Measurements from ENCODE around the gene UBR3. TPM values are rescaled to one million over a fixed set of nuclear protein-coding genes. Genes with fewer than 3 reads are reported as not detected.

The UBR3 gene
- total RNA-seq, 1 donor from 2014 or later = 67.9 TPM

DNA sequence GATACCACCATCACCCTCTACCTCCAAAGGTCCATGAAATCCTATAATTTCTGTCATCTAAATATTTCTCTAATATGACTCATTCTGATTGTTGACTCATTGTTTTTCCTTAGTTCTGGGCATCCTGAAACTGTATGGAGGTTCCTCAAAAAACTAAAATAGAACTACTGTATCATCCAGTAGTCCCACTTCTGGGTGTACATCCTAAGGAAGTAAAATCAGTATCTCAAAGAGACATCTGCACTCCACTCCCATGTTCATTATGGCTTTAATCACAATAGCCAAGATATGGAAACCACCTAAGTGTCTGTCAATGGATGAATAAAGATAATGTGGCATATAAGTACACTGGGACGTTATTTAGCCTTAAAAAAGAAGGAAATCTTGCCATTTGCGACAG, 224.9 kb downstream of the UBR3 start:
- DNase-seq (ENCODE audit: low spot score) = no peak

DNA sequence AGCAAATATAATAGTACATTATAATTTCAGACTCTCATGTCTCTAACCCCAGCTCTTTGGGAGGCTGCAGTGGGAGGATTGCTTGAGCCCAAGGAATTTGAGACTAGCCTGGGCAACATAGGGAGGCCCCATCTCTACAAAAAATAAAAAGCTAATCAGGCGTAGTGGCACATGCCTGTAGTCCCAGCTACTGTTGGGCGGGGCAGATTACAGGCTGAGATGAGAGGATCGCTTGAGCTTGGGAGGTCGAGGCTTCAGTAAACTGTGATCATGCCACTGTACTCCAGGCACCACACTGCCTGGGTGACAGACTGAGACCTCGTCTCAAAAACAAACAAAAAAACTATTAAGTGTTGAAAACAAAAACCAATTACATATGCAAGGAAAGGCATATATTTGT, 227.7 kb downstream of the UBR3 start:
- no peak for DNase-seq (ENCODE audit: low spot score)

DNA sequence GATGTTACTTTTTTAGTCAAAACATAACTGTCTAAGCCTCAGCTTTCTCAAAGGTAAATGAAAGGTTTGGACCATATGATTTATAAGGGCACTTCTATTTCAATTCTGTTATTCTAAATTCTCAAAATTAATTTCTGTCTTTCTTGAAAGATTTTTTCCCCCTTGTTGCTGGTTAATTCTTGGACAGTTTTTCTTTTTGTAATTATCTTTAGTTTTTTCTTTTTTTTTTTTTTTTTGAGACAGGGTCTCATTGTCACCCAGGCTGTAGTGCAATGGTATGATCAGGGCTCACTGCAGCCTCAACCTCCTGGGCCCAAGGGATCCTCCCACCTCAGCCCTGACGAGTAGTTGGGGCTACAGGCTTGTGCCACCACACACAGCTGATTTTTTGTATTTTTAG, 229.6 kb downstream of the UBR3 start:
- no peak for DNase-seq (ENCODE audit: low spot score)

DNA sequence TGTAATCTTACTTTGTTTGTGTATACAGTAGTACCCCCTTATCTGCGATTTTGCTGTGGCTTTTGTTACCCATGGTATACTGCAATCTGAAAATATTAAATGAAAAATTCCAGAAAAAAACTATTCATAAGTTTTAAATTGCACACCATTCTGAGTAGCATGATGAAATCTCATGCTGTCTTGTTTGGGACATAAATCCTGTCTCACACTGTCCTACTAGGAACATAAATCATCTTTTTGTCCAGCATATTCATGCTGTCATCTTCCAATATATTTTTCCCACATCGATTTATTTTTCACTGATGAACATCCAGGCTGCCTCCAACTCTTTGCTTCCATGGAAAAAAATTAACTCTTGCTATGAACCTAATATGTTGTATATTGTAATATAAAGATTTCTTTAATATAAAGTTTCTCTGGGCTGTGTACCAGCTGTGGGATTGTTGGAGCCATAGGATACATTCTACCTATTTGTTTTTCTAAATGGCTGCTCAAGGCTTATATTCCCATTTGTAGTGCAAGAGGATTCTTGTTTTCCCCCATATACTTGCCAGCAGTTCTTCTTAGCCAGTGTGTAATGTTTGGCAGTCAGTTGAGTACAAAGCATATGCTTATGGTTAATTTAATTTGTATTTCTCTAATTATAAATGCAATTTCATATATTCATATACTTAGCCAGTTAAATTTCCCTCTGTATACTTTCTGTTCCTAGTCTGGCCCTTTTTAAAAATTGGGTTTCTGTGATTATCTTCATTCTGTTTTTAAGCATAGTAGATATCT, 236.4 kb downstream of the UBR3 start:
- DNase-seq (ENCODE audit: low spot score) = no peak

DNA sequence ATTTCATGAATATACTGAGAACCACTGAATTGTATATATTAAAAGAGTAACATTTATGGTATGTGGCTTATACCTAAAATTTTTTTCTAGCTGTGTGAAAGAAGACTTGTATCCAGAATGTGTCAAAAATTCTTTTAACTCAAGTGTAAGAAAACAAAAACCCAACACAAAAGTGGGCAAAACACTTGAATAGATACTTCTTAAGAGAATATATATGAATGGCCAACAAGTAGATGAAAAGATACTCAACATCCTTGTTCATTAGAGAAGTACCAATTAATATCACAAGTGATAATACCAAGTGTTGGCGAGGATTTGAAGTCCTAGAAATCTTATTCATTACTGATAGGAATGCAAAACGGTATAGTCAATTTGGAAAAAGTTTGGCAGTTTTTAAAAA, 243.5 kb downstream of the UBR3 start:
- DNase-seq (ENCODE audit: low spot score) = no peak

DNA sequence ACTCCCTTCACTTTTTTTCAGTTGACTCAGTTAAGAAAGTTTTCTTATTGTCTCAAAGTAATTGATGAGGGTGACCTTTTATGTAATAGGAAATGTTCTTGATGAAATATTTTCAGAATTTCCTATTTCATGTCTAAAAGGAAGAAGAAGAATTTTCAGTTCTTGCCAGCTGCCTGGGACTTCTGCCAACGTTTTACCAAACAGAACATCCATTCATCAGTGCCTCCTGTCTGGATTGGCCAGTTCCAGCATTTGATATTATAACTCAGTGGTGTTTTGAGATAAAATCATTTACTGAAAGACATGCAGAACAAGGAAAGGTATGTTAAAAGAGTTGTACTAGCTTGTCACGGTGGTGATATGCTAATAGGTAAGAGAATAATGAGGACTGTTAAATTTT, 246.0 kb downstream of the UBR3 start:
- peak; percentile 82 for DNase-seq (ENCODE audit: low spot score)

DNA sequence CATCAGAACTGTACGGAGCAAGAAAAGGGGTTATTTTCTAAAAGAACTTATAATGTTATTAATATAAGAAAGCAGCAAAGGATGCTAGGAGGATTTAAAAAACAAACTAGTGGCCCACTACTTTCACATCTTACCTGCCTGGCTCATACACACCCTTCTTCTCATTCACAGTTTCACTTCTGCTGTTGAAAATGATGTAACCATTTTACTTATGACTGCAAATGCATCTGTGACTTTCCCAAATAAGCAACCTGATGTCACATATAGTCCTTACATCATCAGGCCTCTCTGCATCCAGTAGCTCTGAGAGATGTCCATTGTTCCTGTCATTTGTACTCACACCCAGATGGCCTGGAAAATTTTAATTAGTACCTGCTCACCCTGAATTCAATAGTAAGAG, 248.9 kb downstream of the UBR3 start:
- DNase-seq (ENCODE audit: low spot score) = no peak

DNA sequence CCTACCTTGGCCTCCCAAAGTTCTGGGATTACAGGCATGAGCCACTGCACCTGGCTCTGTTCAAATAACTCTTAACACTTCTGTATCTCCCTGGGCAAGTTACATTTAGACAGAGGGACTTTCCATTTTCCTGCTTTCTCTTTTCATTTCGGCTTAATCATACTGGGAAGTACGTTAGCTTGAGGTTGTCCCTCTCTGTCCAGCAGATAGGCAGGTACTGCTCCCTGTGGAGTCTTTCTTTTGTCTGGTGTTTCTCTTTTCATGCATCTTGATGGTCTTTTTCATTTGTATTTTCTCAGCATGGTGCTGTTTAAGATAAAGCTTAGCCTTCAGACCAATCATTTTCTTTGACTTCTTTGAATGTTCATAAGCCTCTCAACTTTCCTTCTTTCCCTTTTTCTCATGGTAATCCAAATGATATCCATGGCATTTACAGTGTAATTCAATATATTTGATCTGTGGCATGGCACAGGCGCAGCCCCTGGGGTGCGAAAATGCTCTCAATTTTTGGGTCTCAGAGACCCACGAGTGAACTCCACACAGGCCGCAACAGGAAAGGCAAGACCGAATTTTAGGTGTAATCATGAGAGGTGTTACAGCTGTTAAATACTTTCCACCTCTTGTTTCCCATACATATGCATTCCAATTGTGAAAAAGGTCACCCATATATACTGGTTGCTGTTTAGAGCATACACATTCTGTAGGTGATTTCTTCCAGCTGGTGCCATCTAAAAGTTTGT, 250.7 kb downstream of the UBR3 start:
- no peak for DNase-seq (ENCODE audit: low spot score)

DNA sequence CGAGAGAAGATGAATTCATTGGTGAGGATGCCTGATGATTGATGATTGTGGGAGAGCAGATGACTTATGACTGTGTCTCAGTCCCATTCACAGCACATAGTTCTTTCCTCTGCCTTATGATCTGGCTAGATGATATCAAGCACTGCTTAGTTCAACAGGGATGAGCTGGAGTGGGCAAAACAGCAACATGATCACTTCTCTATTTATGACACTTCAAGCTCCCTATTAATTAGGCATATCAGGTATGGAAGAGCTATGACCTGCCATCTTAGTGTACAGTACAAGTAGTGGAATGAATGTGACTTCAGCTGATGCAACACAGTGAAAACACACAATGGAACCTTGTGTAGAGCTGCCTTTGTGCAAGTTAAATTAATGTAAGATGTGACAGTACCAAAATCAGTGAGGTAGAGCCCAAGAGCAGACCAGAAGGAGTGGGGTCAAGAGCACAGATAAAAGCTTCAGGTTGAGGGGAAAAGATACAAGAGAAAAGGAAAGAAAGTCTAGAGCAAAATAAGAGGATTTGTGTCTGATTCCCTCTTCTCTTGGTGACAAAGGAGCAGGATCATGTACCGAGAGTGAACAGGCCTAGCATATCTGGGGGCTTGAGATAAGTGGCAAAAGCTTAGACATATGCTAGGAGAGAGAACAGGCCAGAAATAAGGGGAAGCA, 257.7 kb downstream of the UBR3 start:
- DNase-seq (ENCODE audit: low spot score) = no peak

DNA sequence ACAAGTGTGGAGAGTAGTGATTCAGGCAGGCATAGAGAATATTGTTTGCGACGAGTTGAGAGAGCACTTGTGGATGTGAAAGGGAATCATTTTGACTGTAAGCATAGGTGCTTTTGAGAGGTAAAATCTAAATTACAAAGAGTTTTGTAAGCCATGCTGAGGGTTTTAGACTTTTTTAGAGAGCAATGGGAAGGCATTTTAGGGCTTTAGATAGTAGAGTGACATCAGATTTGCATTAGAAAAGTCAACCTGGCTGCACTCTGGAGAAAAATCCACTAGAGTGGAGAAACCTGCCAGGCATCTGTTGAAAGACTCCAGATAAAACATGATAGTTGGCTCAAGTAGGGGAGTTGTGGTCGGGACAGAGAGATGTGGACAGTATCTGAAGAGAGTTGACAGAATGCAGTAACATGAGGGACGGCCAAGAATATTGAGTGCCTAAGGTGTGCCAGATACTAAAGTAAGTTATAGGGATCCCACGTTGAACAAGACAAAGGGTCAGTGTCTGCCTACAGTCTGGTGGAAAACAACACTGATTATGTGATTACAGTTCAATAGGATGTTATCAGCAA, 258.9 kb downstream of the UBR3 start:
- DNase-seq (ENCODE audit: low spot score) = no peak

DNA sequence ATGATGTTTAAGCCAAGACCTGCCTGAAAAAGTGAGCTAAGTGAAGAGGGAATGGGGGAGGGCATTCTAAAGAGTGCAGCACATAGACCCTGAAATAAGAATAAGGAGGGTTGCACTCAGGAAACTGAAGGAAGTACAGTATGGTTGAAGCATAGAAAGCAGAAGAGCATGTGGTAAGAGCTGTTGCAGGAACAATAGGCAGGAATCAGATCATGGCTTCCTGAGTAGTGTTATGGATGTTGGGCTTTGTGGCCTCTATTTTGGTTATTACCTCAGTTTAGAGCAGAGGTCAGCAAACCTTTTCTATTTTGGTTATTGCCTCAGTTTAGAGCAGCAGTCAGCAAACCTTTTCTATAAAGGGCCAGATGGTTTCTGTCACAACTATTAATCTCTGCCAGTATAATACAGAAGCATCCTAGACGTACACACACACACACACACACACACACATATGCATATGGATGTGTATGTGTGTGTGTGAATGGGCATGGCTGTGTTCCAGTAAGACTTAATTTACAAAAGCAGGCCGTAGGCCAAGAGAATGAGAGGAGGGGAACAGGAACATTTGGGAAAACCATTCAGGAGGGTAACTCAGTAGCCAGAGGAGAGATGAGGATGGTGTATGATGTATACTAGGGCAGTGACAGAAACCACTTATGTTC, 259.6 kb downstream of the UBR3 start:
- no peak for DNase-seq (ENCODE audit: low spot score)

DNA sequence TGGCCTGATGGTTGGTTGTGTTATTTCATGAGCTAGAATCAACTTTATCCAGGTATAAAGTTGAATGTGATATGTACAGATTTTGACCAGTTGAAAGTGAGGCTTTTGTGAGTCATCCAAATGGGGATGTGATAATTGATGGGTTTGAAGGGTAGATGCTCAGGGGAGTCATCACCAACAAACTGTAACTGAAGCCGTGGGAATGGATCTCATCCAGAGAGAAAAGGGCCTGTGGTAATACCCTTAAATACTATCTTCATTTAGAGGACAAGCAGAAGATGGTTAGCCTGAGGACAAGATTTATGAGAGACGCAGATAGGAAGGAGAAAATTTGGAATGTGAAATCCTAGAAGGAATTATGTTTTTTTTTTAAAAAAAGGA, 260.1 kb downstream of the UBR3 start:
- DNase-seq (ENCODE audit: low spot score) = no peak

DNA sequence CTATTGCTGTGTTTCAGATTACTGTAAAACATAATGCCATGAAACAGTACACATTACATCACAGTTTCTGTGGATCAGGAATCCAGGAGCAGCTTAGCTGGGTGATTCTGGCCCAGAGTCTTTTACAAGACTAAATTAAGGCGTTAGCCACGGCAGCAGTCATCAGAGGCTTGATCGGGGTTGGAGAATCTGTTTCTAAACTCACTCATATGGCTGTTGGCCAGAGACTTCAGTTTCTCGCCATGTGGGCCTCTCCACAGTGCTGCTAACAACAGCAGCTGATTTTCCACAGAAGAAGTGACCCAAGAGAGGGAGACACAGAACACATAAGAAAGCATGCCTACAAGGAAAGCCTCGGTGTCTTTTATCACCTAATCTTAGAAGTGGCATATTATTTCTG, 261.5 kb downstream of the UBR3 start:
- DNase-seq (ENCODE audit: low spot score) = no peak

DNA sequence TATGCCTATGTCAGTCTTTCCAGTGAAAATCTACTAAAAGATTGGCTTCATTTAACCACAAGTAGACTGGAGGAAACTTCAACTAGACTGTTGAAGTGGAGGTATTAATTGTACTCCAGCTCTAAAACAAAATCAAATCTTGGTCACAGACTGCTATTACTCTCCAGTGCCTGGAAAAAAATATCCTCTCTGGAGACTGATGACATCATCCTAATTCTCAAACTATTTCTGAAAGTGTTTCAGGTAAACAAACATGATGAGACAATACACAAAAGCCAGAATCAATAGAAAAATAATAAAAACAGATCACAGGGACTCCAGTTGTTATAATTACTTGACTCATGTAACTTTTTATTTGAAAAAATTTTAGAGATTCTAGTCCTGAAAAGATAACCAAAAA, 263.0 kb downstream of the UBR3 start:
- DNase-seq (ENCODE audit: low spot score) = no peak

DNA sequence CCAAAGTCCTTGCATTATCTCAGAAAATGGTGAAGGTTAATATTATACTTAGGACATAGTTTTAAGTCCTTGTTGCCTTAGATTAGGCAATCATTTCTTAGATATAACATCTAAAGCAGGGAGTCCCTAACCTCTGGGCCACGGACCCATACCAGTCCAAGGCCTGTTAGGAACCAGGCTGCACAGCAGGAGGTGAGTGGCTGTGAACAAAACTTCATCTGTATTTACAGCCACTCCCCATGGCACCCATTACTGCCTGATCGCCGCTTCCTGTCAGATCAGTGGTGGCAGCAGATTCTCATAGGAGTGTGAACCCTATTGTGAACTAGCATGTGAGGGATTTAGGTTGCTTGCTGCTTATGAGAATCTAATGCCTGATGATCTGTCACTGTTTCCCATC, 264.2 kb downstream of the UBR3 start:
- no peak for DNase-seq (ENCODE audit: low spot score)

DNA sequence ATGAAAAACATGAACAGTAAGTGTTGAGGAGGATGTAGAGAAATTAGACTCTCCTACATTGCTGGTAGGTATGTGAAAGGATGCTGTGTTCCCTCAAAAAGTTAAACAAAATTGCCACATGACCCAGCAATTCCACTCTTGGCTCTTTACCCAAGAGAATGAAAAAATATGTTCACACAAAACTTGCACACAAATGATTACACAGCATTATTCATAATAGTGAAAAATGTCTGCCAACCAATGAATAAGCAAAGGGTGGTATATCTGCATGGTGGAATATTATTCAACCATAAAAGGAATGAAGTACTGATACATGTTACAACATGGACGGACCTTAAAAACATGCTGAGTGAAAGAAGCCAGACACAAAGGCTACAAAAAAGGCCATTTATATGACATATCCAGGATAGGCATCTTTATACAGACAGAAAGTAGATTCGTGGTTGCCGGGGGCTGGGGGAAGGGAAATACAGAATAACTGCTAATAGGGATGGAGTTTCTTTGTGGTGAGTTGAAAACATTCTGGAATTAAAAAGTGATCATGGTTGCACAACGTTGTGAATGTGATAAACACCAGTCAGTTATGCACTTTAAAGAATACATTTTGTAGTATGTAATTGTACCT, 265.3 kb downstream of the UBR3 start:
- no peak for DNase-seq (ENCODE audit: low spot score)

DNA sequence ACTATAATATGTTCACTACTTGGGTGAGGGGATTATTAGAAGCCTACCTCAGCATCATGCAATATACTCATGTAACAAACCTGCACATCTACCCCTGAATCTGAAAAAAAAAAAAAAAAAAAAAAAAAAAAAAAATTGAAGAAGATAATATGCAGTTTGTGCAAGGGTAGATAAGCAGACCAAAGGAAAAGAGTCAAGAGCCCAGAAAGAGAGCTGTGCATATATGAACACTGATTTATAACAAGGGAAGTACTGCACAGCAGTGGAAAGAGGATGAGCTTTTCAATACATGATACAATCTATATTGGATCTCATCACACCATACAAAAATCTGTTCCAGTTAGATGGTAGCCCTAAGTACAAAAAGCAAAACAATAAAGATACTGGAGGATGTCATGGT, 268.1 kb downstream of the UBR3 start:
- DNase-seq (ENCODE audit: low spot score) = no peak

DNA sequence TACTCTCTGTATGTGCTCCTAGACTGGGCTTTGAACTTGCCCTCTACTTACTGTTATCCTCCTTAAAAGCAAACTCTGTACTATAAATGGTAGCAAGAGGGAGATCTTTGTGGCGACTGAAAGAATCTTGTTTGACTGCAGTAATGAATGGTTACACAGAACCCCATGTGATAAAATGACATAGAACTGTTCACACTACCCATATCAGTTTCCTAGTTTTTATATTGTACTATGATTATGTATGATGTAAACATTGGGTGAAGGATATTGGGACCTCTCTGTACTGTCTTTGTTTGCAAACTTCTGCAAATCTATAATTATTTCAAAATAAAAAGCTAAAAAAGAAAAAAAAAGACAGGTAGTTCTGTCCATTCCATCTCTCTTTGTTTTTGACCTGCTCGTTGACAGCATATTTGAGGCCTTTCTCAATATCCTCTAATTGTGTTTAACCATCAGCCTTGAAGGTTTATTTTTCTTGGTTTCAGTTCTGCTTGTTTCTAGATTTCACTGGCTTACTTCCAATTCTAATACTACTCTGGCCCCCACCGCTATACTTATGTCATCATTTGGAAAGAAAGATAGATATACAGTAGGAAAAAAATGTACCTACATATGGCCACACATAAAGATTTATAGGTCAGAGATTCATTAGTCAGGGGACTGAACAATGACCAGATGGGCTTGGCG, 271.5 kb downstream of the UBR3 start:
- DNase-seq (ENCODE audit: low spot score) = no peak

DNA sequence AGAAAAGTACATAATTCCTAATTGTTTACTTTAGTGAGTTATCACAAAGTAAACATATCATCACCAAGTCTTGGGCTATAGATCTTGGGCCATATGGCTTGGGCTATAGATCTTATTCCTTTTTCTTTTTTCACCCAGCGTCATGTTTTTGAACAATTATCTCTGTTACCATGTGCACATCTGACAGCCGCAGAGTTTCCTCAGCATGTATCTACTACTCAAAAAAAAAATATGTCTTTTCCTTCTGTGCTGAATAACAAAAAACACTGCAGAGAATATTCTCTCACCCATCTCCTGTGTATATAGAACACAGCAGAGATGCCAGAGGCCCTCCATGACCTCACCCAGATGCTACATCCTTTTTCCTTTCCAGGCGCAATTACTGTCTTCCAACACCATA, 274.5 kb downstream of the UBR3 start:
- no peak for DNase-seq (ENCODE audit: low spot score)

DNA sequence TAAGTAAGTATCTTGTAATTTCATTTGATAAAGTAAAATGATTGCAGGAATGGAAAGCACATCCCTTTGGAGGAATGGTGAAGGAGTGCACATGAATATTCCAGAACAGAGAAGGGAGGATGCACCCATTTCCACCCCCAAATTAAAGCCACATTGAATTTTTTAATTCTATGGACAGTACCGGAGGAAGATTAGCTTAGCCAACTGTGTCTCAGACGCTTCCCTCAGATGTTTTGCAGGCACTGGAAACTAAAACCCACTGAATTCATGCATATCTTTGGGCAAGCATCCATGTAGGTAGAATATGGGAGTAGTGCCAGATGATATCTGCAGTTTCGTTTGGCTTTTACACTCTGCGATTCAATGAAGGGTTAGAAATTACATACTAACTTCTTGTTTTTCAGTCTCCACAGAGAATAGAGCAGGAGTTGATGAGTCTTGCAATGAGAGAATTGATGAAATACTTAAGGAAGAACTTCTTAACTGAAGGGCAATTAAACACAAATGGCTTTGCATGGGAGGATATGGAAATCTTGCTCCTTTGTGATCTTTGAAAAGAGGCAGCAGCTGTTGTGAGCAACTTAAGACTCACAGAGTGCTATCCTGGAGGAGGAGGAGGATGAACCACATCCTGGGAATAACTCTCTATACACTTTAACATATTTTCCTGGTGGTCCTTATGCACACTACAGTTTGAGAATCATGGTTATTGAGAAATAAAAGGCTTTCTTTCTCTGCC, 279.0 kb downstream of the UBR3 start:
- DNase-seq (ENCODE audit: low spot score) = no peak

Data from ureter (tissue), 1 donor.